SK-N-SH treated with all-trans-retinoic acid at 6 μM for 48 hours (cell line): ENCODE results near the gene AACS.

Experiments used
- ATAC-seq: fragments of 200-7000 bp; cut with Tn5 transposase; 3 replicates; pipeline ENCODE4 v1.9.1; 2020; ENCODE audit warnings: mild to moderate bottlenecking, moderate library complexity
- ARNTL ChIP-seq: fragments of 450-650 bp; formaldehyde crosslinking; IDR thresholded peaks from 2 replicates; pipeline ENCODE4 v1.5.0; 2020; ENCODE audit warnings: low read depth, mild to moderate bottlenecking, moderate library complexity, borderline replicate concordance
- CREB5 ChIP-seq: fragments of 250-450 bp; sonication (Bioruptor Pico); IDR thresholded peaks from 2 replicates; pipeline ENCODE4 v1.5.1; 2020; ENCODE audit warnings: low read depth, mild to moderate bottlenecking, moderate library complexity
- CSRNP3 ChIP-seq: fragments of 250-450 bp; sonication (Bioruptor Pico); IDR thresholded peaks from 2 replicates; pipeline ENCODE4 v1.5.1; 2021; ENCODE audit warnings: mild to moderate bottlenecking, moderate library complexity
- GLIS3 ChIP-seq: fragments of 250-450 bp; sonication (Bioruptor Pico); IDR thresholded peaks from 2 replicates; pipeline ENCODE4 v1.5.0; 2020; ENCODE audit warnings: mild to moderate bottlenecking, moderate library complexity
- ISL1 ChIP-seq: fragments of 250-450 bp; sonication (Bioruptor Pico); IDR thresholded peaks from 2 replicates; pipeline ENCODE4 v2.1.2; 2022; ENCODE audit warnings: mild to moderate bottlenecking, moderate library complexity
- OSR1 ChIP-seq: fragments of 250-450 bp; sonication (Bioruptor Pico); IDR thresholded peaks from 2 replicates; pipeline ENCODE4 v1.8.0; 2022; ENCODE audit warnings: moderate library complexity, mild to moderate bottlenecking, inconsistent platforms
- POU6F1 ChIP-seq: fragments of 250-450 bp; sonication (Bioruptor Pico); IDR thresholded peaks from 2 replicates; pipeline ENCODE4 v1.8.0; 2021; ENCODE audit warnings: low read depth, mild to moderate bottlenecking, moderate library complexity, borderline replicate concordance
- PPARA ChIP-seq: fragments of 250-450 bp; sonication (Bioruptor Pico); IDR thresholded peaks from 2 replicates; pipeline ENCODE4 v1.5.0; 2020; ENCODE audit warnings: mild to moderate bottlenecking, borderline replicate concordance
- RARB ChIP-seq: fragments of 250-450 bp; sonication (Bioruptor Pico); IDR thresholded peaks from 2 replicates; pipeline ENCODE4 v1.8.0; 2021; ENCODE audit warnings: mild to moderate bottlenecking, moderate library complexity
- SNAI2 ChIP-seq: fragments of 250-450 bp; sonication (Bioruptor Pico); IDR thresholded peaks from 2 replicates; pipeline ENCODE4 v1.5.0; 2020; ENCODE audit warnings: mild to moderate bottlenecking, moderate library complexity
- TCF4 ChIP-seq: fragments of 250-450 bp; sonication (Bioruptor Pico); IDR thresholded peaks from 2 replicates; pipeline ENCODE4 v1.8.0; 2021; ENCODE audit warnings: mild to moderate bottlenecking, moderate library complexity, borderline replicate concordance
- TOX ChIP-seq: fragments of 250-450 bp; sonication (Bioruptor Pico); IDR thresholded peaks from 2 replicates; pipeline ENCODE4 v1.8.0; 2021; ENCODE audit warnings: mild to moderate bottlenecking, moderate library complexity, borderline replicate concordance
- TSHZ2 ChIP-seq: fragments of 250-450 bp; sonication (Bioruptor Pico); IDR thresholded peaks from 2 replicates; pipeline ENCODE4 v1.5.0; 2020; ENCODE audit warnings: mild to moderate bottlenecking, moderate library complexity
- ZC3H10 ChIP-seq: fragments of 250-450 bp; sonication (Bioruptor Pico); IDR thresholded peaks from 2 replicates; pipeline ENCODE4 v1.5.1; 2021; ENCODE audit warnings: mild to moderate bottlenecking, moderate library complexity
- ZFP3 ChIP-seq: fragments of 250-450 bp; sonication (Bioruptor Pico); IDR thresholded peaks from 2 replicates; pipeline ENCODE4 v1.5.0; 2020; ENCODE audit warnings: mild to moderate bottlenecking, moderate library complexity
- ZFP30 ChIP-seq: fragments of 450-650 bp; formaldehyde crosslinking; IDR thresholded peaks from 2 replicates; pipeline ENCODE4 v1.5.0; 2022; ENCODE audit warnings: mild to moderate bottlenecking, moderate library complexity
- ZNF565 ChIP-seq: fragments of 450-650 bp; formaldehyde crosslinking; conservative IDR thresholded peaks from 2 replicates; pipeline ENCODE4 v1.5.0; 2020; ENCODE audit warnings: low read depth, mild to moderate bottlenecking, moderate library complexity
- ZNF70 ChIP-seq: fragments of 450-650 bp; formaldehyde crosslinking; IDR thresholded peaks from 2 replicates; pipeline ENCODE4 v1.5.0; 2020; ENCODE audit warnings: mild to moderate bottlenecking, moderate library complexity
- ZNF8 ChIP-seq: fragments of 450-650 bp; formaldehyde crosslinking; IDR thresholded peaks from 2 replicates; pipeline ENCODE4 v1.5.0; 2020; ENCODE audit warnings: mild to moderate bottlenecking, moderate library complexity

AACS gene

GRCh38 chr12:125185740-125186470 is 120.7 kb downstream of the AACS start, which contains the start of gene TMEM132B (continued):
- no peak for TF ChIP-seq CSRNP3 (CRISPR knock-in tag)

- ATAC-seq: no peak
- TF ChIP-seq POU6F1 (CRISPR knock-in tag) (no peak), ZNF70 (CRISPR knock-in tag) (no peak), ZNF565 (no peak), TCF4 (no peak), PPARA (CRISPR knock-in tag) (no peak), ZFP3 (CRISPR knock-in tag) (no peak), SNAI2 (CRISPR knock-in tag) (no peak), RARB (CRISPR knock-in tag) (no peak), ZNF8 (no peak), OSR1 (CRISPR knock-in tag) (no peak), ZFP30 (CRISPR knock-in tag) (no peak), ZC3H10 (no peak), TSHZ2 (CRISPR knock-in tag) (no peak), TOX (CRISPR knock-in tag) (no peak), CSRNP3 (CRISPR knock-in tag) (no peak), CREB5 (CRISPR knock-in tag) (no peak), ISL1 (CRISPR knock-in tag) (no peak)
Observed at GRCh38 chr12:125186471-125187147, 121.4 kb downstream of the AACS start.

- TF ChIP-seq ARNTL: no peak
- no peak for TF ChIP-seq CSRNP3 (CRISPR knock-in tag)
- no peak for TF ChIP-seq ZFP30 (CRISPR knock-in tag)
- TF ChIP-seq SNAI2 (CRISPR knock-in tag): no peak
- TF ChIP-seq GLIS3 (CRISPR knock-in tag): no peak
- TF ChIP-seq, all 23 proteins: peak for 0
- ATAC-seq: no peak
Observed at GRCh38 chr12:125187148-125187745, 122.0 kb downstream of the AACS start.
